Muscle of leg (tissue), 11 donors: Measurements from ENCODE around the gene SNRNP200. TPM values are rescaled to one million over a fixed set of nuclear protein-coding genes. Genes with fewer than 3 reads are reported as not detected.

Experiments
- DNase-seq: peaks from one replicate; pipeline ENCODE4 v3.0.0; 2013
- H3K27ac ChIP-seq: one replicate; pipeline ENCODE4 v1.5.1; 2013; ENCODE audit warnings: mild to moderate bottlenecking, low read length, control low read depth
- H3K27me3 ChIP-seq: one replicate; pipeline ENCODE4 v1.6.1; 2013; ENCODE audit warnings: low read length; ENCODE audit not compliant: control insufficient read depth, insufficient read depth
- H3K36me3 ChIP-seq: one replicate; pipeline ENCODE4 v1.6.1; 2013; ENCODE audit warnings: low read length; ENCODE audit not compliant: control insufficient read depth, insufficient read depth
- H3K4me1 ChIP-seq: one replicate; pipeline ENCODE4 v1.6.1; 2013; ENCODE audit warnings: low read length; ENCODE audit not compliant: control insufficient read depth, insufficient read depth
- H3K4me3 ChIP-seq: one replicate; pipeline ENCODE4 v1.5.1; 2013; ENCODE audit warnings: low read length, control low read depth
- H3K9me3 ChIP-seq: replicated peaks from 2 replicates; pipeline ENCODE4 v1.6.1; 2013; ENCODE audit warnings: low read depth, low read length; ENCODE audit not compliant: control insufficient read depth
- WGBS: methylation state at CpG from one replicate; pipeline ENCODE4 v1.1.5; 2013; ENCODE audit warnings: missing lambda C conversion rate; ENCODE audit not compliant: insufficient coverage; 5-methylcytosine and 5-hydroxymethylcytosine counted together
- polyA plus RNA-seq, 8 donors: library from polyadenylated mRNA; unstranded; fragments of 120-200 nt; gene quantifications; one replicate each; pipeline versions ENCODE4 v1.2.1 to v1.2.3, GENCODE V29; 2013; ENCODE audit warnings: inconsistent platforms in 1 of 8, low replicate concordance in 1 of 8; ENCODE audit not compliant: insufficient read length in 8 of 8, insufficient read depth in 1 of 8
- total RNA-seq: library from RNA; stranded (reverse); fragments of 120-200 nt; gene quantifications from one replicate; pipeline ENCODE4 v1.2.4, GENCODE V29; 2013

Gene SNRNP200
- total and polyA plus RNA-seq, 9 donors, result 41.9 to 106 (median 97.3) TPM

GRCh38 chr2:96256611-96257113 is 48.7 kb downstream of the SNRNP200 start:
- Histone ChIP-seq H3K9me3 (no peaks in the 10 kb centered on the region), H3K27ac (peak overlapping the region; percentile 68), H3K36me3 (peaks cover 59% of the 10 kb centered on the region), H3K4me3 (no peak overlapping the region), H3K27me3 (no peaks in the 10 kb centered on the region), H3K4me1 (peaks cover 49% of the 10 kb centered on the region)
- no peak for DNase-seq
- no CpG with 5 or more reads among the region's 6 CpGs for WGBS

DNA sequence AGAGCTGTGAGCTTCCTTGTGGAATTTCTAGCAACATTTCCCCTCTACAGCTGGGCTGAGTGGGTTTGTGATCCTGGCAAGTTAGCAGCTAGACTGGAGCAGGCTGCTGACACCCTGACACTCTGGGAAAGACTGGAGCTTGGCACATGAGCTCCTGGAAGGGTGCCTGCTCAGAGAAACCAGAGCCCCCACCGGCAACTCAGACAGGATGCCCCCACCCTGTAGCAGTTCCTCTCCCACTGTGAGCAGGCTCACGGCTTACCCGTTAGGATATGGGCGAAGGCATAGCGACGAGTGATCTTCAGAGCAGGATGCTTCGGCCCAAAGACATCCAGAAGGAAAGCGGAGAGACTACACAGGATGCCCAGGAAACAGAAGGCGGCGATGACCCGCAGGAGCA is 50.8 kb downstream of the SNRNP200 start:
- DNase-seq, result peak; percentile 42
- H3K36me3 ChIP-seq, result peaks cover 54% of the 10 kb centered on the region
- H3K9me3 ChIP-seq, result no peaks in the 10 kb centered on the region
- H3K4me3 ChIP-seq, result no peak overlapping the region
- H3K27me3 ChIP-seq, result no peaks in the 10 kb centered on the region
- H3K27ac ChIP-seq, result no peak overlapping the region
- peaks cover 36% of the 10 kb centered on the region for H3K4me1 ChIP-seq
- WGBS, result 92% methylated on average over 10 of the region's 11 CpGs

- H3K9me3 ChIP-seq, result no peaks in the 10 kb centered on the region
- H3K27me3 ChIP-seq, result no peaks in the 10 kb centered on the region
- peaks cover 44% of the 10 kb centered on the region for H3K36me3 ChIP-seq
- no peak overlapping the region for H3K4me3 ChIP-seq
- no peak for DNase-seq
- H3K27ac ChIP-seq, result no peak overlapping the region
- 86% methylated on average over 5 of the region's 7 CpGs for WGBS
- peaks cover 25% of the 10 kb centered on the region for H3K4me1 ChIP-seq
These were observed 52.3 kb downstream of the SNRNP200 start for GRCh38 chr2:96253006-96253405.

DNA sequence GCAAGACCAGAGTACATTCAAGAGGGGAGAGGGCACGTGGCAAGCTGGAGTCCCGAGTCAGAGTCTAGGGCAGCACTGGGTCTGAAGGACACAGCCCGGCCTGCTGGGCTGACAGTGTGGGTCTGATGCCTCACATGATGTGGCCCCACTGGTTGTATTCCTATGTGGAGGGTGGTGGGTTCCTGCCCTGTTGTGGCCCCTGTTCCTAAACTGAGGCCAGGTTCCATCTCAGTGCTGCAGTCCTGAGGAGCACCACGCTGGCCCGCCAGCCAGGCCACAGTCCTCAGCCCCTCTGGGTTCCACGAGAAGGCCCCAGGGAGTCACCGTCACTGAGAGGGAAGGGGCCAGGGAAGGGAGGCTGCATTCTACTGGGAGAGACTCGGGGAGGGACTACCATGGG is 52.8 kb downstream of the SNRNP200 start:
- no peak for DNase-seq
- H3K27ac ChIP-seq, result no peak overlapping the region
- no peaks in the 10 kb centered on the region for H3K9me3 ChIP-seq
- H3K27me3 ChIP-seq, result no peaks in the 10 kb centered on the region
- H3K4me3 ChIP-seq, result no peak overlapping the region
- WGBS, result 82% methylated on average over 6 of the region's 8 CpGs
- peaks cover 21% of the 10 kb centered on the region for H3K4me1 ChIP-seq
- peaks cover 44% of the 10 kb centered on the region for H3K36me3 ChIP-seq

- Histone ChIP-seq H3K4me1 (peaks cover 20% of the 10 kb centered on the region), H3K27ac (no peak overlapping the region), H3K36me3 (peaks cover 45% of the 10 kb centered on the region), H3K27me3 (no peaks in the 10 kb centered on the region), H3K9me3 (no peaks in the 10 kb centered on the region), H3K4me3 (no peak overlapping the region)
- DNase-seq, result peak; percentile 43
- WGBS, result 77% methylated on average over 5 of the region's 6 CpGs
These were observed 53.5 kb downstream of the SNRNP200 start for GRCh38 chr2:96251721-96252292.

DNA sequence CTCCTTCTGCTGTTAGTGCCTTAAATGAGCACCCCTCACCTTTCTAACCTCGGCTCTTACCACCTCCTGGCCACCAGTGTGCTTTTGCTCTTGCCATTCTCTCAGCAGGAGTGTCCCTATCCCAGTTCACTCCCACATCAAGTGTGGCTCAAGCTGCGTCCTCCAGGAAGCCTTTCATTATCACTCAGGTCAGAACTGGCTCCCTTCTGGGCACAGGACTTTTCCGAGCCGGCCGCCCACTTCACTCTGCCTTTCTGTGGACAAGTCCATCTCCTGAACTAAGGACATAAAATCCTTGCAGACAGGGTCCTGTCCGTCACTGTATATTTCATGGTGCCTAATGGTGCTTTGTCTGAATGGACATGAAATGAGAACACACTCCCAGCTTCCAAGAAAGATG is 55.2 kb downstream of the SNRNP200 start:
- H3K27ac ChIP-seq, result no peak overlapping the region
- H3K4me3 ChIP-seq, result no peak overlapping the region
- H3K36me3 ChIP-seq, result peaks cover 46% of the 10 kb centered on the region
- whole genome bisulfite sequencing, result 64% methylated on average over 5 of the region's 6 CpGs
- no peaks in the 10 kb centered on the region for H3K27me3 ChIP-seq
- DNase-seq, result no peak
- peaks cover 23% of the 10 kb centered on the region for H3K4me1 ChIP-seq
- H3K9me3 ChIP-seq, result no peaks in the 10 kb centered on the region

DNA sequence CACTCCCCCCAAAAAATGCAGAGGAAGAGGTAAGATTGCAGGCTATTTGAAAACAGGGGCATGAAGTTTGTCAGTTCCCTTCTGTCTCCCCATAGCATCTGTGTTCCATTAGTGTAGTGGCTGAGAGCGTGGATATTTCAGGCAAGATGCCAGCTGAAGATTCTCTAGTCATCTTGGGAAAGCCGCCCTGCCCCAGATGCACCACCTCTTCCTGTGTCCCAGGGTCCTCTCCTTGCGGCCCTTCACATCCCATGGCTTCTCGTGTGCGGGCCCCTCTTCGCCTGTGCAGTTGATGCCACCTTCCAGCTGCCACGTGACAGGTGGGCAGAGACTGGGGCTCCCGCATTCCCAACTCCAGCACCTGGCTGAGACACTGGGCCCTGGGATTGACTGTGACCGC is 55.7 kb downstream of the SNRNP200 start:
- peak; percentile 91 for DNase-seq
- H3K27me3 ChIP-seq, result no peaks in the 10 kb centered on the region
- H3K36me3 ChIP-seq, result peaks cover 41% of the 10 kb centered on the region
- H3K9me3 ChIP-seq, result no peaks in the 10 kb centered on the region
- H3K4me1 ChIP-seq, result peaks cover 23% of the 10 kb centered on the region
- 48% methylated on average over 8 of the region's 9 CpGs for WGBS
- H3K27ac ChIP-seq, result no peak overlapping the region
- no peak overlapping the region for H3K4me3 ChIP-seq

- Histone ChIP-seq H3K27me3 (no peaks in the 10 kb centered on the region), H3K27ac (no peak overlapping the region), H3K9me3 (no peaks in the 10 kb centered on the region), H3K4me3 (no peak overlapping the region), H3K4me1 (peaks cover 20% of the 10 kb centered on the region), H3K36me3 (peaks cover 30% of the 10 kb centered on the region)
- DNase-seq, result no peak
- 81% methylated on average over 3 of the region's 4 CpGs for WGBS
These were observed 56.7 kb downstream of the SNRNP200 start for GRCh38 chr2:96248624-96249023.

DNA sequence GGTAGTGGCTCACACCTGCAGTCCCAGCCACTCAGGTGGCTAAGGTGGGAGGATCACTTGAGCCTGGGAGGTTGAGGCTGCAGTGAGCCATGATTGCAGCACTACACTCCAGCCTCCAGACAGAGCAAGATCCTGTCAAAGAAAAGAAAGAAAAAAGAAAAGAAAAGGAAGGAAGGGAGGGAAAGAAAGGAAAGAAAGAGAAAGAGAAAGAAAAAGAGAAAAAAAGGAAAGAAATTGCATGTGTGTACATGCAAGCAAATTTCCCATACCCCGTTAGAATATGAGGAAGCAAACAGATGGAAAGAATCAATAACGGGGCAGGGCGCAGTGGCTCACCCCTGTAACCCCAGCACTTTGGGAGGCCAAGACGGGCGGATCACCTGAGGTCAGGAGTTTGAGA is 57.5 kb downstream of the SNRNP200 start:
- Histone ChIP-seq H3K27ac (no peak overlapping the region), H3K27me3 (no peaks in the 10 kb centered on the region), H3K9me3 (no peaks in the 10 kb centered on the region), H3K36me3 (peaks cover 23% of the 10 kb centered on the region), H3K4me1 (peaks cover 20% of the 10 kb centered on the region), H3K4me3 (no peak overlapping the region)
- 80% methylated on average over 2 of the region's 5 CpGs for WGBS
- DNase-seq, result no peak

DNA sequence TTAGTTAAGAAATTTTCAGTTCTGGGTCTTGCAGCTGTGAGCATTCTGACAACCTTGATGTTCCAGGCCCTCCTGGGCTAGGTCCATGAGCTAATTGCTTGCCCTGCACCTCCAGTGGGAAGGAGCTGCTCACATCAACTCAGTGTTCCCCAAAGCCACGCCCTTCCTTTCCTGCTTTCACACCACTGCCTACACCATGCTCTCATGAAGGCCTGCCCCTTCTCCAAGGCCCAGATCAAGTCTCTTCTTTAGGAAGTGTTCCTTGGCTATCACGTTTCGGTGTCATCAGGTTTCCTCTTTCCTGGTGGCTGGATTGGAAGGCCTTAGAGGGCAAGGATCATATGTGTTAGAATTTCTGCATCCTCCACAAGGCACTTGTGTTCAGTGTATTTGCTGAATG is 58.3 kb downstream of the SNRNP200 start:
- DNase-seq, result no peak
- Histone ChIP-seq H3K4me3 (no peak overlapping the region), H3K4me1 (peaks cover 22% of the 10 kb centered on the region), H3K36me3 (peaks cover 15% of the 10 kb centered on the region), H3K27me3 (no peaks in the 10 kb centered on the region), H3K27ac (no peak overlapping the region), H3K9me3 (no peaks in the 10 kb centered on the region)
- no CpG with 5 or more reads among the region's 3 CpGs for WGBS
